ENCODE data around the gene CYTH4.

DNA sequence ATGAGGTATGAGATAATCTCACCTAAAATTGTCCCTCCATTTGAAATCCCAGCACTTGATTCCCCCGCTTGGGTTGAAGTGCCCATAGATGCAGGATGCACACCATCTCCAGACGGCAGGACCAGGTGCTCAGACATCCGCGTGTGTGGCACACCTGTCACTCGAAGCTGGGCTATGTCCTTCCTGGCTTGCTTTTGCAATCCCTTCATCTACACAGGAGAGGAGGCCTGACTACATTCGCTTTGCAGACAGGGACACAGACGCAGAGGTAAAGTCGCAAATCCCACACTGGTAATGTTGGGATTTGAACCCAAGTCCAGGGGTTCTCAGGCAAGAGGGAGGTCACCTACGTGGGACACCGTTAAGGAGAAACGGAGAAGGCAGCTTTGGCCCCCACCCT, 7.2 kb upstream of the CYTH4 start:
- TF ChIP-seq EZH2 (IDR thresholded peaks at IDR 0.05) (no peak), POLR2AphosphoS5 (IDR thresholded peaks at IDR 0.05; ENCODE audit: borderline replicate concordance, low read depth, low read length) (no peak), FOXP2 (optimal IDR thresholded peaks at IDR 0.05; ENCODE audit: control extremely low read depth, extremely low read length, insufficient read depth) (no peak)
